ENCODE data around the gene CNOT11. TPM values are rescaled to one million over a fixed set of nuclear protein-coding genes. Genes with fewer than 3 reads are reported as not detected.

The CNOT11 gene
- total and polyA plus RNA-seq, 2 of the 8 experiments (the other 6 are each of a cell fraction or from before 2014, with no cell fraction given) = 41.5 to 54.6 TPM

DNA sequence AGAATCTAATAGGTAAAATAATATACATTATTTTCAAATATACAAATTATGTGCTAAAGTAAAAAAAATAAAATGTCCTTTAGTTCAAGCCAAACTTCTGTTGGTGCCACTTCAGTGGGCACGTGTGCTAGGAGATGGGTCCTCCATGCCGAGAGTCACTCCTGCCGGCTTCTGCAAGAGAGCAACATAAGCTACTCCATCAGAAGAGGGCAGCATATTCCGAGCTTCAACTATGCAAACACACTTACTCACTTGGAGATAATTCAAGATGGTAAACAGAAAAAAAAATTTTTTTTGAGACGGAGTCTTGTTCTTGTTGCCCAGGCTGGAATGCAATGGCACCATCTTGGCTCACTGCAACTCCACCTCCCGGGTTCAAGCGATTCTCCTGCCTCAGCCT is 24.4 kb downstream of the CNOT11 start:
- TF ChIP-seq CTCF (IDR thresholded peaks at IDR 0.05; ENCODE audit: control extremely low read depth in 1 of 3, insufficient read depth in 1 of 3, low read depth in 1 of 3, low read length in 3 of 3) (peak in 2 of 3 experiments; percentile 18 to 21; a peak in 2 of 4 replicates), KDM1A (IDR thresholded peaks at IDR 0.05; ENCODE audit: borderline replicate concordance, low read length) (no peak), RAD21 (IDR thresholded peaks at IDR 0.05 in 1 of 2, conservative IDR thresholded peaks at IDR 0.05 in 1 of 2; ENCODE audit: low read depth in 2 of 2, low read length in 2 of 2) (peak; percentile 2 to 34; a peak in 1 of 4 replicates), TAF7 (optimal IDR thresholded peaks at IDR 0.05; ENCODE audit: borderline replicate concordance, low read depth, low read length) (no peak)
- H3K79me2 ChIP-seq (ENCODE audit: control insufficient read depth in 1 of 2, insufficient read depth in 2 of 2, low read length in 2 of 2) = no peaks in the 10 kb centered on the region
- no peaks in the 10 kb centered on the region for H4K20me1 ChIP-seq (replicated peaks in 1 of 2; ENCODE audit: control insufficient read depth in 1 of 2, insufficient read depth in 2 of 2, low read length in 2 of 2)
- no peak overlapping the region for H3K4ac ChIP-seq (replicated peaks; ENCODE audit: insufficient read length, low read depth, low read length)
- H3K36me3 ChIP-seq (ENCODE audit: control insufficient read depth in 2 of 4, insufficient read depth in 4 of 4, low read length in 3 of 4) = peaks cover 0 to 46% (median 13%) of the 10 kb centered on the region in 4 experiments; a peak in 5 of 8 replicates
- H3K27me3 ChIP-seq (replicated peaks in 1 of 4; ENCODE audit: control insufficient read depth in 3 of 4, extremely low read depth in 1 of 4, insufficient read depth in 3 of 4, low read length in 3 of 4) = no peaks in the 10 kb centered on the region
- no peak overlapping the region for H3K23ac ChIP-seq (ENCODE audit: insufficient read length)
- no peak overlapping the region for H4K5ac ChIP-seq (ENCODE audit: insufficient read length, low read depth, low read length)
- no peak overlapping the region for H3K4me3 ChIP-seq (ENCODE audit: extremely low read depth in 1 of 4, insufficient read depth in 2 of 4, low read depth in 3 of 4, low read length in 4 of 4)
- CTCF ChIA-PET (ENCODE audit: partially characterized antibody) = interaction anchor here (0.5 to 1.9 kb wide), 5 partner anchors 16 to 268 kb away, joined by 3 to 4 read pairs (median 4); no protein-coding TSS in a partner anchor
- WGBS, 2 experiments (ENCODE audit: extremely low coverage in 1 of 2, insufficient coverage in 1 of 2, insufficient read length in 1 of 2, insufficient replicate concordance in 2 of 2, low coverage in 1 of 2, low lambda C conversion rate in 2 of 2, missing lambda C conversion rate in 1 of 2) = 88% methylated on average over 7 of the region's 7 CpGs; no CpG with 5 or more reads in 1 of the 2 experiments
- H3K79me1 ChIP-seq (ENCODE audit: low read depth, low read length) = no peaks in the 10 kb centered on the region
- H2BK120ac ChIP-seq (replicated peaks; ENCODE audit: low read depth, low read length) = no peak overlapping the region
- no peak overlapping the region for H2AFZ ChIP-seq (ENCODE audit: low read length)
- POLR2A ChIA-PET (ENCODE audit: partially characterized antibody) = interaction anchor here (0.7 to 1.4 kb wide), 3 partner anchors 24 to 55 kb away, joined by 3 to 4 read pairs (median 3); no protein-coding TSS in a partner anchor
- H3K4me1 ChIP-seq (replicated peaks in 1 of 4; ENCODE audit: control insufficient read depth in 3 of 4, insufficient read depth in 4 of 4, low read length in 3 of 4) = no peaks in the 10 kb centered on the region
- no peak for FAIRE-seq
- H2BK12ac ChIP-seq (ENCODE audit: low read depth, low read length) = no peak overlapping the region
- H3K56ac ChIP-seq (replicated peaks; ENCODE audit: insufficient read length, low read depth, low read length) = no peak overlapping the region
- H3K23me2 ChIP-seq (ENCODE audit: low read depth, low read length) = no peaks in the 10 kb centered on the region
- H3K27ac ChIP-seq (ENCODE audit: low read depth, low read length) = no peak overlapping the region
- H3K4me2 ChIP-seq (ENCODE audit: insufficient read depth in 1 of 2, low read depth in 2 of 2, low read length in 2 of 2) = no peak overlapping the region
- no peaks in the 10 kb centered on the region for H3K9me3 ChIP-seq (ENCODE audit: insufficient read depth in 2 of 2, low read depth in 1 of 2, low read length in 1 of 2)
- no peak overlapping the region for H3K9ac ChIP-seq (replicated peaks in 1 of 4; ENCODE audit: extremely low read depth in 1 of 4, low read depth in 3 of 4, low read length in 3 of 4)
- no peak overlapping the region for H2AK5ac ChIP-seq (ENCODE audit: low read depth, low read length)
- H3K18ac ChIP-seq (ENCODE audit: extremely low read depth, low read length) = no peak overlapping the region
- no peak for DNase-seq (ENCODE audit: low read depth in 1 of 2, low spot score in 2 of 2)
- no peak overlapping the region for H3K14ac ChIP-seq (ENCODE audit: insufficient read length)
- no peak overlapping the region for H2BK20ac ChIP-seq (ENCODE audit: low read length)
- H2BK5ac ChIP-seq (ENCODE audit: low read depth, low read length) = no peak overlapping the region
- no peak overlapping the region for H4K8ac ChIP-seq (ENCODE audit: extremely low read depth, insufficient read depth, low read length)
- H2BK15ac ChIP-seq (ENCODE audit: low read length) = no peak overlapping the region
- H4K91ac ChIP-seq (replicated peaks; ENCODE audit: insufficient read length, low read length) = no peak overlapping the region
